Fibroblast of villous mesenchyme (primary cell): ENCODE measurements around the gene SAMD11. TPM values are rescaled to one million over a fixed set of nuclear protein-coding genes. Genes with fewer than 3 reads are reported as not detected.
A peak's percentile ranks its signal among the peaks of the same experiment; 100 is the strongest.
"Not testable (repeated sequence)": the region's sequence is repeated elsewhere in the genome, so short reads cannot be mapped to it uniquely, and the experiment has no call there.

Experiments
- DNase-seq: peaks from one replicate; pipeline ENCODE4 v3.0.0-alpha.2; 2010; ENCODE audit warnings: low read depth
- H3K4me3 ChIP-seq: 2 replicates; pipeline ENCODE4 v1.5.1; 2011; ENCODE audit warnings: low read depth, mild to moderate bottlenecking, low read length
- CTCF ChIP-seq: IDR thresholded peaks from 2 replicates; pipeline ENCODE4 v1.5.1; 2012; ENCODE audit warnings: low read depth, mild to moderate bottlenecking, low read length; ENCODE audit not compliant: insufficient read depth
- total RNA-seq: library from RNA; depleted of rRNA; stranded (reverse); fragments of >200 nt; gene quantifications from 2 replicates; pipeline ENCODE4 v1.2.3, GENCODE V29; 2012

SAMD11 gene
- total RNA-seq, 1 donor, result 2.2 TPM

DNA sequence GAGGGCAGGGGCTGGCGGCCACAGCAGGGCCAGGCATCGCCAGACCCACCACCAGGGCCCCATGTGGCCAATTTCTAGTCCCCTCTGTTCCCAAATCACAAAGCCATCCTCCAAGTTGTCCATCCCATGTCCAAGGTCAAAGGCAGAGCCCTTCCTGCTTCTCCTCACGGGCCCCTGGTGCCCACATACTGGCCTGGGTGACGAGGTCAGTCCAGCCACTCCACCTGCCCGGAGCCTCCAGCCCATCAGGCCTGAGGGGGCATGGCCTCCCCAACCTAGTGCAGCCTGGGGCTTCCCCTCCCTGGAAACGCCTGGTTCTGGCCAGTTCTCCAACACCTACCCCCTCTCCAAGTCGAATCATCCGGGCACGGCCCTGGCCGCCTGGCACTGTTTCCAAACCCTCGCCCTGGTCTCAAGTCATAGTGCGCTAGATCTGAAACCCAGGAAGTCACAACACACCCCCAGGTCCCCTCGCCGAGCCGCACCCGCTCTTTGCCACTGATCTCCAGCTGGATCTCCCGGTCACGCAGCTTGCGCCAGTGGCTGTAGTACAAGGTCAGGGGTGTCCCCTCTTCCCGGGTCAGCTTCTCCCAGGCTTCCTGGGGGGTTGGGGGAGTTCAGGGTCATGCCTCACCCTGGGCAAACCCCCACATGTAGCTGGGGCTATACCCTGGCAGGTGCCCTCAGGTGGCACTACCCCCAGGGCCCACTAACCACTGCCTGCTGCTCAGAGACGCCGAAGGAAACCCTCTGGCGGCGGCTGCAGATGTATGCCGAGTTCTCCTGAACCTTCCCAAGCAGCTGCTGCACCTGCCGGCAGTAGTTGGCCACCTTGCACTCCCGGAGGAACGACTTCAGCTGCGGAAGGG, 22.2 kb downstream of the SAMD11 start:
- no peak for DNase-seq
- TF ChIP-seq CTCF, result no peak
- H3K4me3 ChIP-seq, result no peak overlapping the region

- not testable (repeated sequence) for DNase-seq
These were observed 23.1 kb downstream of the SAMD11 start for GRCh38 chr1:946811-947210.

GRCh38 chr1:947958-948357, 24.2 kb downstream of the SAMD11 start:
- no peak for DNase-seq
- no peak for TF ChIP-seq CTCF
- no peak overlapping the region for H3K4me3 ChIP-seq

More at GRCh38 chr1:946811-947210, 23.1 kb downstream of the SAMD11 start:
- H3K4me3 ChIP-seq, result not testable (repeated sequence)

- no peak overlapping the region for H3K4me3 ChIP-seq
- no peak for DNase-seq
- no peak for TF ChIP-seq CTCF
These were observed 26.5 kb downstream of the SAMD11 start for GRCh38 chr1:950268-950667.

GRCh38 chr1:950881-951280, 27.2 kb downstream of the SAMD11 start:
- H3K4me3 ChIP-seq, result no peak overlapping the region
- DNase-seq, result no peak
- TF ChIP-seq CTCF, result no peak

DNA sequence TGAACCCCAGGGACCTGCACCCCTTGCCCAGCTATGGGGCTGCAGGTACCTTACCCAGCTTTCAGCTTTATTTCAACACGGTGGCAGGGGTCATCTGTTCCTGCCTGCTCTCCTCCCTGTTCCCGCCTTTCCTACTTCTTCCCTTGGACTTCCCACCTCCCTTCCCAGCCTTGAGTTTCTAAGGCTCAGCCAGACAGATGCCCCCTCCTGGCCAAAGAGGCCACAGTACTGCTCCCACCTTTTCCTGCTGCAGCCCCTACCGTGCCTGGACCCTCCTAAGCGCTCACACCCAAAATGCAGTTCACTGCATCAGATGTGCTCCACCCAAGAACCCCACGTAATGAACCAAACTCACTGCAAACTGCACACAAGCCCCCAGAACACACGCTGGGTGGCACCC, 27.6 kb downstream of the SAMD11 start:
- DNase-seq, result peak; percentile 41
- H3K4me3 ChIP-seq, result no peak overlapping the region
- TF ChIP-seq CTCF, result peak; percentile 50

DNA sequence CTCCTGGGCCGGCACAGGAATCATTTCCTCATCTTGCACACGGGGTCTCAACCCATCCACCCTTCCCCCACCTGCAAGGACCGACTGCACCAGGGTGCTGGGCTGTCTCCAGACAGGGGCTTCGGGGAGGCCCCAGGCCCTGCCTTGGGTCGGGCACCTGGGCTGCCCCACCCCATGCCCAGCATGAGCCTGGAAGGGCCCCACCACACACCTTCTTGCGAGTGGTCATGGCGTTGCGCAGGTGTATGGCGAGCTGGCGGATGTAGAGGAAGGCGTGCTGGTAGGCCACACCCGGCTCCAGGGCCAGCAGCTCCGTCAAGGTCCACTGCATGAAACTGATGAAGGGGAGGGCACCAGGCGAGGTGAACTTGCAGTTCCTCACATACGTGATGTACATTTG, 28.5 kb downstream of the SAMD11 start:
- DNase-seq, result no peak
- H3K4me3 ChIP-seq, result no peak overlapping the region
- no peak for TF ChIP-seq CTCF
